GM13976 (cell line): ENCODE measurements around the gene ORC5.

ENCODE experiments used
- DNase-seq: peaks from one replicate; pipeline ENCODE4 v3.0.0; 2012; ENCODE audit warnings: low spot score
- CTCF ChIP-seq: IDR thresholded peaks from 2 replicates; pipeline ENCODE4 v1.5.1; 2012; ENCODE audit warnings: borderline replicate concordance, mild to moderate bottlenecking; ENCODE audit not compliant: insufficient read depth; ENCODE audit errors: extremely low read depth, missing control alignments, control extremely low read depth
- in situ Hi-C: fragments of 300-500 bp; cut with MboI; formaldehyde crosslinking; loops from one replicate; pipeline ENCODE4 v1.12.0; 2022; ENCODE audit warnings: low sequenced_read_pairs, mixed read lengths, inconsistent platforms; ENCODE audit not compliant: unreplicated experiment

Gene ORC5

GRCh38 chr7:104126411-104126841, 81.4 kb downstream of the ORC5 start:
- in situ Hi-C loops = no loop called here
- TF ChIP-seq CTCF = no peak
- no peak for DNase-seq

GRCh38 chr7:104124893-104125477, 82.8 kb downstream of the ORC5 start:
- in situ Hi-C loops = no loop called here
- TF ChIP-seq CTCF = no peak
- no peak for DNase-seq

- no peak for DNase-seq
- in situ Hi-C loops = no loop called here
- no peak for TF ChIP-seq CTCF
Measured at GRCh38 chr7:104124469-104124868, 83.3 kb downstream of the ORC5 start.

GRCh38 chr7:104123786-104124185, 84.0 kb downstream of the ORC5 start:
- DNase-seq = no peak
- no peak for TF ChIP-seq CTCF
- in situ Hi-C loops = no loop called here

- TF ChIP-seq CTCF = no peak
- in situ Hi-C loops = no loop called here
Measured at GRCh38 chr7:104113788-104114187, 94.0 kb downstream of the ORC5 start.

GRCh38 chr7:104112623-104113022, 95.2 kb downstream of the ORC5 start:
- DNase-seq = no peak
- no peak for TF ChIP-seq CTCF
- in situ Hi-C loops = no loop called here

More at GRCh38 chr7:104113788-104114187, 94.0 kb downstream of the ORC5 start:
- DNase-seq = no peak
